SH-SY5Y (cell line): ENCODE data around the gene HOXA10.

Experiments used
- GATA2 ChIP-seq: IDR thresholded peaks from 2 replicates; pipeline ENCODE4 v1.6.1; 2011; ENCODE audit warnings: mild to moderate bottlenecking, low read depth, low read length
- GATA3 ChIP-seq: IDR thresholded peaks from 2 replicates; pipeline ENCODE4 v1.6.1; 2011; ENCODE audit warnings: low read depth, mild to moderate bottlenecking, low read length, moderate library complexity

HOXA10 gene

DNA sequence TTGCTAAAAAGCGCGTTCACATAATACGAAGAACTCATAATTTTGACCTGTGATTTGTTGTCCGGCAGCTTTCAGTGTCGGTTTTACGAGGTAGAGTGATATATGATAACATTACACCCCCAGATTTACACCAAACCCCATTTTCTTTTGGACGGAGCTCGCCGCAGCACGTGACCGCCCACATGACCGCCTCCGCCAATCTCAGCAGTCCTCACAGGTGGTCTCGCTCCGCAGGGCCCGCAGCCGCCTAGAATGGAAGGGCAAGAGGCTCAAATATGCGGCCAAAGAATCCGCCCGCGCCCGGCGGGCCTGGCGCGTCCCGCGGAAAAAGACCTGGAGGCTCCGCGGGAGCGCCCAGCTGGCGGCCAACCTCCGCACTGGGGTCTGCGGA lies 17.6 kb downstream of the HOXA10 start, which contains the start of gene HOXA7:
TSS of gene HOXA7 (minus strand) at position 168 of the 391 bp plus-strand sequence. CDS start at position 38, 130 bp downstream.
- TF ChIP-seq GATA3 = no peak
- no peak for TF ChIP-seq GATA2

GRCh38 chr7:27155816-27156507 lies 18.2 kb downstream of the HOXA10 start:
- TF ChIP-seq GATA3 (no peak), GATA2 (no peak)

GRCh38 chr7:27154901-27155815 lies 19.0 kb downstream of the HOXA10 start:
- TF ChIP-seq GATA2 (peak; percentile 47; the same call in 1 of the 2 replicates), GATA3 (no peak)

DNA sequence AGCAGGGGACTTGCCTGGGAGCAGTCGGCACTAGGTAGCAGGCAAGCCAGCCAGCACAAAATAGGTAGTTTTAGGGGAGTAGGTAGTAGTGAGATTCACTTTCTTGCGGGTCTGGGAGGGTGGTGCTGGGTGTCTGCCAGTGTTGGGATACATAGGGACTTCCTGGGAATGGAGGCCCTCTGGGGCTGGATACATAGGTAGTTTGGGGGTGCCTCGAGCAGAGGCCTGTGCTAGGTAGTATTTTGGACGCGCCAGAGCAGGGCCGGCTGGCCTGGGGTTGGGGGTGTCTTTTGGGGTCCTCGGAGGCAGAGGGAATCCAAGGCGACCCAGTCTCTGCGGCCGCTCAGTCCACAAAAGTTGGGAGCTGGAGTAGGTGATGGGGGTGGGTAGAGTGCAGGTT lies 19.8 kb downstream of the HOXA10 start:
- TF ChIP-seq GATA3 (no peak), GATA2 (no peak)

- TF ChIP-seq GATA2 (no peak), GATA3 (no peak)
These were observed 20.6 kb downstream of the HOXA10 start for GRCh38 chr7:27153526-27153925.

- no peak for TF ChIP-seq GATA2
- TF ChIP-seq GATA3 = no peak
These were observed 21.2 kb downstream of the HOXA10 start for GRCh38 chr7:27152816-27153442.

DNA sequence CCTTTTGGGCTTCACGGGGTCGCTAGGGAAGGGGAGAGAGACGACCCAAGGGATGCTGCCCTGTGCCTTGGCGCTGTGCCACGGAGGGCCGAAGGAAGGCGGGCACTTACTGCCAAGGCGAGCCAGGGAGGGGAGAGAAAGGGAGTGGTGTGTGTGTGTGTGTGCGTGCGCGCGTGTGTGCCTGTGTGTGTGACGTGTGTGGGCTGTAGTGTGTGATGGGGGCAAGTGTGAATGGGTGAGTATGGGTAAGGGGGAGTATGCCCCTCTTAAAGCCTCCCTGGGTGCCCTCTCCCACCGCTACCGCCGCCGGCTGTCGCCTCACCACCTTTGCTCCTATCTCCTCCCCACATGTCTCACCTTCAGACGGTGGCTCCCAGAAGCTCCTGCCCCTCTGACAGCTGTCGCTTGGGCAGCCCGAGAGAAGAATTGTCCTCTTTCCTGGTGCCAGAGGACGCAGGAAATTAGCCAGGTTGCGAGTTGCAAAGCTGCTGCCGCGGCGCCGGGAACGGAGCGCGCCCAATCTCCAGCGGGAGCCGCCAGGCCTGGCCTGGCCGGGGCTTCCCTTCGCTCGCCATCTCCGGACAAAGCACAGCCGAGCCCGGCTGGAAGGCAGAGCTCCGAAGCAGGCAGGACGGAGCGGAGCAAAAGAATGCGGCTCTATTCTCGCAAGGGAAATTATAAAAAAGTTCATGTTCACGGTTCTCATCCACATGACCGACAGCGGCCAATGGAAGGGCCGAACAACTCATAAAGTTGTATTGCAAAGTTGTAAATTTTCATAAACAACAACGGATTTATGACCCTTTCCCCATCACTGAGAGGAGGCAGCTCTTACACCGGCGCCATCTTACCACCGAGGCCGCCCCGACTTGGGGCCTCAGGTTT lies 21.9 kb downstream of the HOXA10 start, which contains the start of gene HOXA3:
TSS of gene HOXA3 (minus strand) at position 653 of the 885 bp plus-strand sequence. CDS start 41,943 bp downstream, outside the sequence.
- TF ChIP-seq GATA3 = no peak
- TF ChIP-seq GATA2 = no peak

- TF ChIP-seq GATA2 (no peak), GATA3 (no peak)
These were observed 22.7 kb downstream of the HOXA10 start for GRCh38 chr7:27151341-27151930.

GRCh38 chr7:27150568-27151340 lies 23.4 kb downstream of the HOXA10 start:
- TF ChIP-seq GATA3 (no peak), GATA2 (no peak)

DNA sequence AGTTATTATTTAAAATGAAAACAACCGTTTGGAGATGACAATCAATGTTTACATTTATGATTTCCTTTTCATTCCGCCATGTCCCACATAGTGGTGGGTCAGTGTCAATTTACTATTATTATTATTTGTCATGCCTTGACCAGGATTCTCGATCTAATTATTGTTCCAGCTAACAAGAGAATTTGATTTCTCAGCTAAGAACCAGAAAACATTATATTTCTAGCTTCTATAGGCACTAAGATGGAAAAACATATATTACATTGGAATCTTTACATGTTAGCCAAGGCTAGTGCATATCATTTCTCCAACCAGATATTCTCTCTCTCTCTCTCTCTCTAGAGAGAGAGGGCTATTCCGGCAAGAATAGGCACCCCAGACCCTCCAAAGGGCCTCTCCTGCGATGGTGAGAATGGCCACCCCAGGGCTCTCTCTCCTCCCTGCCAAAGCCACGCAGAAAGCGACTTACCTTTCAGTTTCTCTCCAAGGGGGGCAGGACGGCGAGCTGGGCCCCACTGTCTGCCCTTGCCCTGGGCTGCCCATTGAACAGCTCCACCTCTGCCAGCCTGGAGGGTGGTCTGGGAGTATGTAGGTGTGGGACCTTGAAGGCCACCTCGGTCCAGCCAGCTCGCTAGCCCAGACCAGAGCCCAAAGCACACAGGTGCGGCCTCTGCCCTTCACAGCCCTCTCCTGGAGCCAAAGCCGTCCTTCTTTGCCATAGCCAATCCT lies 24.1 kb downstream of the HOXA10 start:
- TF ChIP-seq GATA2 (no peak), GATA3 (no peak)

- TF ChIP-seq GATA3 = no peak
- TF ChIP-seq GATA2 = no peak
These were observed 25.1 kb downstream of the HOXA10 start for GRCh38 chr7:27148756-27149641.
